ENCODE data around the gene LPCAT3.

DNA sequence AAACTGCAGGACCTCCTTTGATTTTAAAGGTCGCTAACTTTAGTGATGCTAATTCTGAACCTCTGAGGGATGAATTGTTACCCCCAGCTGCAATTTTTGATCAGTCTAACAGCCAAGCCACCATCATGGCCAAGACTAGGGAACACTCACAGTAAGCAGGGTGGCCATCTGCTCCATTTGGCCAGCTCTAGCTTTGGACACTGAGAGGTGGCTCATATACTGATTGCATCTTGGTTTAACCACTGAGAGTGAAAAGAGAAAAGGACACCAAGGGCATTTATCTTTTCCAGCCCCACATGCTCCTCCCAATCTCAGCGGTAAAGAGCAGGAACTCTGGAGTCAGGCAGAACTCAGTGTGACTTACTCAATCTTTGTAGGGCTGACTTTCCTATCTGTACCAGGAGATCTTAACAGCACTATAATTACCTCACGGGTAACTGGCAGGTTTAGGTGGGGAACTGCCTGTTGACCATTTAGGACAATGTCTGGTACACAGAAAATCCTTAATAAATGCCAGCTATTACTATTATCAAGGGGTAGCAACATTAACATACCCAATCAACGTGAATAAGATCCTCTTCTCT lies 6.2 kb downstream of the LPCAT3 start:
- TF ChIP-seq, protein P1, sequence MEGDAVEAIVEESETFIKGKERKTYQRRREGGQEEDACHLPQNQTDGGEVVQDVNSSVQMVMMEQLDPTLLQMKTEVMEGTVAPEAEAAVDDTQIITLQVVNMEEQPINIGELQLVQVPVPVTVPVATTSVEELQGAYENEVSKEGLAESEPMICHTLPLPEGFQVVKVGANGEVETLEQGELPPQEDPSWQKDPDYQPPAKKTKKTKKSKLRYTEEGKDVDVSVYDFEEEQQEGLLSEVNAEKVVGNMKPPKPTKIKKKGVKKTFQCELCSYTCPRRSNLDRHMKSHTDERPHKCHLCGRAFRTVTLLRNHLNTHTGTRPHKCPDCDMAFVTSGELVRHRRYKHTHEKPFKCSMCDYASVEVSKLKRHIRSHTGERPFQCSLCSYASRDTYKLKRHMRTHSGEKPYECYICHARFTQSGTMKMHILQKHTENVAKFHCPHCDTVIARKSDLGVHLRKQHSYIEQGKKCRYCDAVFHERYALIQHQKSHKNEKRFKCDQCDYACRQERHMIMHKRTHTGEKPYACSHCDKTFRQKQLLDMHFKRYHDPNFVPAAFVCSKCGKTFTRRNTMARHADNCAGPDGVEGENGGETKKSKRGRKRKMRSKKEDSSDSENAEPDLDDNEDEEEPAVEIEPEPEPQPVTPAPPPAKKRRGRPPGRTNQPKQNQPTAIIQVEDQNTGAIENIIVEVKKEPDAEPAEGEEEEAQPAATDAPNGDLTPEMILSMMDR (IDR thresholded peaks at IDR 0.05) = no peak
- TF ChIP-seq EP300 (IDR thresholded peaks at IDR 0.05) = no peak

Measured in stomach (tissue), 4 donors.